Small intestine (tissue), 7 donors: ENCODE data around the gene MAZ. TPM values are rescaled to one million over a fixed set of nuclear protein-coding genes. Genes with fewer than 3 reads are reported as not detected.
A peak's percentile ranks its signal among the peaks of the same experiment; 100 is the strongest.

ENCODE experiments used
- DNase-seq, 2 donors: peaks; one replicate each; pipeline versions ENCODE4 v3.0.0 to v3.0.0-alpha.2; 2013
- FAIRE-seq: peaks from 2 replicates; lab custom pipeline; 2012; peaks lifted over from hg19 to GRCh38; lab: Jason Lieb, UNC
- H3K27ac ChIP-seq, 3 donors: one replicate each; pipeline ENCODE4 v1.5.1; 2013; ENCODE audit warnings: low read length in 2 of 3, mild to moderate bottlenecking in 2 of 3, control low read depth in 1 of 3, inconsistent platforms in 1 of 3, low read depth in 1 of 3, moderate library complexity in 1 of 3
- H3K27me3 ChIP-seq, 3 donors: one replicate each; pipeline ENCODE4 v1.6.1; 2013; ENCODE audit warnings: low read length in 3 of 3, inconsistent platforms in 1 of 3; ENCODE audit not compliant: control insufficient read depth in 3 of 3, insufficient read depth in 3 of 3
- H3K36me3 ChIP-seq, 3 donors: one replicate each; pipeline ENCODE4 v1.6.1; 2013; ENCODE audit warnings: low read length in 3 of 3, inconsistent platforms in 1 of 3, low read depth in 1 of 3, mild to moderate bottlenecking in 1 of 3, moderate library complexity in 1 of 3; ENCODE audit not compliant: control insufficient read depth in 3 of 3, insufficient read depth in 2 of 3
- H3K4me1 ChIP-seq, 3 donors: one replicate each; pipeline ENCODE4 v1.6.1; 2013; ENCODE audit warnings: low read length in 2 of 3, inconsistent platforms in 1 of 3, low read depth in 1 of 3, mild to moderate bottlenecking in 1 of 3, moderate library complexity in 1 of 3; ENCODE audit not compliant: control insufficient read depth in 3 of 3, insufficient read depth in 2 of 3
- H3K4me3 ChIP-seq, 3 donors: one replicate each; pipeline ENCODE4 v1.5.1; 2013; ENCODE audit warnings: low read length in 3 of 3, control low read depth in 1 of 3, inconsistent platforms in 1 of 3, low read depth in 1 of 3, mild to moderate bottlenecking in 1 of 3, moderate library complexity in 1 of 3
- H3K9me3 ChIP-seq, 2 donors: one replicate each; pipeline ENCODE4 v1.6.1; 2013; ENCODE audit warnings: low read depth in 1 of 2, low read length in 1 of 2; ENCODE audit not compliant: control insufficient read depth in 2 of 2, insufficient read depth in 1 of 2
- WGBS, 3 donors: extraction: QIAGEN DNeasy Blood & Tissue Kit; methylation state at CpG; one replicate each; pipeline ENCODE4 v1.1.7; 2013; 5-methylcytosine and 5-hydroxymethylcytosine counted together
- polyA plus RNA-seq, 4 donors: library from polyadenylated mRNA; stranded (reverse) in 3 of 4; unstranded in 1 of 4; fragments of 200-250 nt in 3 of 4; fragments of 120-200 nt in 1 of 4; gene quantifications; one replicate each; pipeline versions ENCODE4 v1.2.1 to v1.2.3, GENCODE V29; 2013
- donor health status: healthy with polysubstance abuse.
- donor health status: control.
- donor health status: control.
- donor health status: Bipolar disorder and iron deficiency.
- donor health status: healthy.

The MAZ gene
- polyA plus RNA-seq, 4 donors = 91.9 to 269 (median 170) TPM

DNA sequence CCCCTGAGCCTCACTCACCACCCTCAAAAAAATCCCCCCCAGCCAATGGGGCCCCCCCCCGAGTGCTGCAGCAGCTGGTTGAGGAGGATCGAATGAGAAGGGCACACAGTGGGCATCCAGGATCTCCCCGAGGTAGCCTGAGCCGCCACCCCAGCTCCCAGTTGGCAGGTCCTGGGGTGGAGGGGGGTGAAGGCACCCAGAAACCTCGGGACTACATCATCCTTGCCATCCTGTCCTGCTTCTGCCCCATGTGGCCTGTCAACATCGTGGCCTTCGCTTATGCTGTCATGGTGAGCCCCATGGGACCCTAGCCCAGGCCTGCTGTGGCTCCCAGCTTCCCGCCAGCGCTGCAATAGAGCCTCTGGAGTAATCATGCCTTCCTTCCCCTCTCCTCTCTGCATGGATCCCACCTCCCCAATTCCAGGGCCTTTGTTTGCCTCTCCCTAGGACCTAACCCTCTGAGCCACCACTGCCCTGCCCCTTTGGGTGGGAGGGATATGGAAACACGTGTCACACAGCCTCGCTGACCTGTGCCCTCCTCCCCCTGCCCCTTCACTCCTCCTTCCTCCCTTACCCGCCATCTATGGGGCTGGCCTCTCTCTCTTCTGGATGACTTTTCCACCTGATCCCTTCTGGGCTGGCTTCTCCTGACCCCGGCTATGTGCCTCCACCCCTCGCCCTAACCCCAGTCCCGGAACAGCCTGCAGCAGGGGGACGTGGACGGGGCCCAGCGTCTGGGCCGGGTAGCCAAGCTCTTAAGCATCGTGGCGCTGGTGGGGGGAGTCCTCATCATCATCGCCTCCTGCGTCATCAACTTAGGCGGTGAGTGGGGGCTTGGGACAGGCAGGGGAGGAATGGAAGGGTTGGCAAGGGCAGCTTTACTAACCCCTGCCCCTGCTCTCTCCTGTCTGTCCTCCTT lies 7.6 kb downstream of the MAZ start:
- H3K9me3 ChIP-seq = no peaks in the 10 kb centered on the region
- no peak for DNase-seq

DNA sequence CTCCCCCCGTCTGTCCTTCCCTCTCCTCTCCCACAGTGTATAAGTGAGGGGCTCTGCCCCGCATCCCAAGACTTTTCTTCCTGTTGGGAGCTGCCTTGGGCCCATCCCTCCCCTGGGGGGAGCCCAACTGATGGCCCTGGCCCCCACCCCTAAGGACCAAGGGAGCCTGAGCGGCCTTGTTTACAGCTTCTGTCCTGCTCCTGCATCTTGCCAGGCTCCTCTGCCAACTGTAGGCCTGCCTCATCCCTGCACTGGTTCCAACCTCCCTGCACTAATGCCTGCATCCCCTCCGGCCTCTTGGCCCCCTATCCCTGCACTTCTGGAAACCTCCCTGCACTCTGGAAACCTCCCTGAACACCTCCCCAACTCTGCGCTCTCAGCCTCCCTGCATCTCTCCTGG lies 8.3 kb downstream of the MAZ start:
- 79 to 96% (median 85%) methylated on average over 5 of the region's 5 CpGs for WGBS, 3 donors
- no peak for DNase-seq
- H3K27ac ChIP-seq = no peak overlapping the region

More for the DNA sequence above, 7.6 kb downstream of the MAZ start:
- Histone ChIP-seq H3K36me3 (peaks cover 0 to 33% (median 2%) of the 10 kb centered on the region in 3 donors), H3K27me3 (peaks cover 0 to 21% (median 0%) of the 10 kb centered on the region in 3 donors), H3K4me3 (no peak overlapping the region), H3K4me1 (peaks cover 7 to 58% (median 11%) of the 10 kb centered on the region in 3 donors), H3K27ac (no peak overlapping the region)
- 72 to 79% (median 78%) methylated on average over 21 to 24 of the region's 24 CpGs for WGBS, 3 donors
- no peak for FAIRE-seq

DNA sequence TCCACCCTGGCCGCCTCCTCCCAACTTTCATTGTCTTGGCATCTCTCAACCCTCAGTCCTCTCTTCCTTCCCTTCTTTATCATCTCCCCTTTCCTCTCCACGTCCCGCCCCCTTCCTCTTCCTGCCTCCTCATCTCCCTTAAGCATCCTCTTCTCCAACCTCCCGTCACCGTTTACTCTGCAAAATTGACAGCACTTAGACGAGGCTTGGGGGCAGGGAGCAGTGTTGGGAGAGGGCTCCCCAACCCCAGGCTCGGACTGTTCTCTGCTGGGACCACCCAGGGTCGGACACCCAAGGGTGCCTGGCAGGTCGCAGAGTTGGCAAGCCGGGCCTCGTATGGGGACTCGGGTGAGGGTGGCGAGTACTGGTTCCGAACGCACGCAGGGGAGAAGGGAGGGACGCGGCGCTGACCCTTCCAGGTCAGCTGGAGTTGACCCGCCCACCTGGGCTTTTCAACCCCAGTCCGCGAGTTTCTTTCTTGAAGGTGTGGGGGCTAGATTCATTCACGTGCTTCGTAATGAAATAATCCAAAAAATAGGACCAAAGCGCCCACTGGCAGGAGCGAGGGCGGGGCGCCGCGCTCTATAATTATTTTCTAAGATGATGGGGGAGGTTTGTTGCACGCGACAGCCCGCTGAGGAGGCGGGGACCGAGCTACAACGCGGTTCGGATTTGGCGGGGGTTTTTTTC lies 8.8 kb downstream of the MAZ start:
- Histone ChIP-seq H3K36me3 (peaks cover 0 to 32% (median 2%) of the 10 kb centered on the region in 3 donors), H3K9me3 (no peaks in the 10 kb centered on the region), H3K27ac (peak overlapping the region in 2 of 3 donors; percentile 30 to 47), H3K27me3 (peaks cover 0 to 21% (median 0%) of the 10 kb centered on the region in 3 donors), H3K4me3 (peak overlapping the region in 2 of 3 donors; percentile 5 to 93), H3K4me1 (peaks cover 4 to 57% (median 11%) of the 10 kb centered on the region in 3 donors)
- no peak for DNase-seq
- WGBS, 3 donors = 5 to 8% (median 6%) methylated on average over 39 of the region's 39 CpGs
- FAIRE-seq = no peak

More for the DNA sequence above, 8.3 kb downstream of the MAZ start:
- peaks cover 0 to 33% (median 2%) of the 10 kb centered on the region in 3 donors for H3K36me3 ChIP-seq
- no peaks in the 10 kb centered on the region for H3K9me3 ChIP-seq
- H3K4me1 ChIP-seq = peaks cover 4 to 56% (median 7%) of the 10 kb centered on the region in 3 donors
- no peak overlapping the region for H3K4me3 ChIP-seq
- H3K27me3 ChIP-seq = peaks cover 0 to 21% (median 0%) of the 10 kb centered on the region in 3 donors
- no peak for FAIRE-seq

DNA sequence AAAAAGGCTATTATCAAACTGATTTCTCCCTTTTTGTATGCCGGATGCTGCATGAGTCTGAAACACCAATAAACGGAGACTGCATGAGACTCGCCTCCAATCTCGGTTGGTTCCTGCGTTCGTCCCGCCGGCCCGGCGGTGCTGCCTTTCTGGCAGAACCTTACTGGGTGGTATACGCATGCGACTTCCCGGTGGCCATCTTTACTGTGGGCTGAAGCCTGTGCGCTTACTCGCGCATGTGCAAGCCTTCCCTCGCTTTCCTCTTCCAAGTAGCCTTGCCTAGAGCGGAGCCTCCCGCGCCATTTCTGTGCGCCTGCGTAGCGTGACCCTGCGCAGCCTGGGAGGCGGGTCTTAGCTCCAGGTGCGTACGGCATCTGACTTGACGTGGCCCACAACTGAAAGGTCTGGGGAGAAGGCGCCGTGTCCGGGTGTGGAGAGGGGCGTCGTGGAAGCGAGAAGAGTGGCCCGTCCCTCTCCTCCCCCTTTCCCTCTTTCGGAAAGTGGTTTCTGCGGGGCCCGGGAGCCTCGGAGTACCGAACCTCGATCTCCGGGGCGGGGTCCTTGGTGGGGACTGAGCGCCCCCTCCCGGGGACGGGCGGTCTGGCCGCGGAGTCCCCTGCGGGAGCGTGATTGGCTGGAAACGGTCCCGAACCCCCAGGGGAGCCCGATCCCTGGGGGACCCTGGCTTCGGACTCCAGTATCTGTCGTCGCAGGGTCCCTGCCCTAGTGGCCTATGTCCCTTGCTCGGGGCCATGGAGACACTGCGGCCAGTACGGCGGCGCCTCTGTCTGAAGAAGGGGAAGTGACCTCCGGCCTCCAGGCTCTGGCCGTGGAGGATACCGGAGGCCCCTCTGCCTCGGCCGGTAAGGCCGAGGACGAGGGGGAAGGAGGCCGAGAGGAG lies 9.7 kb downstream of the MAZ start, which contains the start of gene PAGR1:
Gene PAGR1, plus strand, starts transcription at position 360 of the 901 bp plus-strand sequence. Its CDS starts 374 bp downstream, at position 734.
- FAIRE-seq = no peak
- H3K4me1 ChIP-seq = peaks cover 2 to 51% (median 7%) of the 10 kb centered on the region in 3 donors
- peak; percentile 98 to 100 for DNase-seq
- no peaks in the 10 kb centered on the region for H3K9me3 ChIP-seq
- H3K36me3 ChIP-seq = peaks cover 0 to 28% (median 2%) of the 10 kb centered on the region in 3 donors
- H3K27ac ChIP-seq = peak within 1 kb of the TSS; percentile 80 to 97 (median 96)
- 0 to 1% (median 1%) methylated on average over 66 to 70 of the region's 70 CpGs for WGBS, 3 donors
- peaks cover 0 to 21% (median 0%) of the 10 kb centered on the region in 3 donors for H3K27me3 ChIP-seq
- peak within 1 kb of the TSS; percentile 58 to 93 (median 62) for H3K4me3 ChIP-seq

DNA sequence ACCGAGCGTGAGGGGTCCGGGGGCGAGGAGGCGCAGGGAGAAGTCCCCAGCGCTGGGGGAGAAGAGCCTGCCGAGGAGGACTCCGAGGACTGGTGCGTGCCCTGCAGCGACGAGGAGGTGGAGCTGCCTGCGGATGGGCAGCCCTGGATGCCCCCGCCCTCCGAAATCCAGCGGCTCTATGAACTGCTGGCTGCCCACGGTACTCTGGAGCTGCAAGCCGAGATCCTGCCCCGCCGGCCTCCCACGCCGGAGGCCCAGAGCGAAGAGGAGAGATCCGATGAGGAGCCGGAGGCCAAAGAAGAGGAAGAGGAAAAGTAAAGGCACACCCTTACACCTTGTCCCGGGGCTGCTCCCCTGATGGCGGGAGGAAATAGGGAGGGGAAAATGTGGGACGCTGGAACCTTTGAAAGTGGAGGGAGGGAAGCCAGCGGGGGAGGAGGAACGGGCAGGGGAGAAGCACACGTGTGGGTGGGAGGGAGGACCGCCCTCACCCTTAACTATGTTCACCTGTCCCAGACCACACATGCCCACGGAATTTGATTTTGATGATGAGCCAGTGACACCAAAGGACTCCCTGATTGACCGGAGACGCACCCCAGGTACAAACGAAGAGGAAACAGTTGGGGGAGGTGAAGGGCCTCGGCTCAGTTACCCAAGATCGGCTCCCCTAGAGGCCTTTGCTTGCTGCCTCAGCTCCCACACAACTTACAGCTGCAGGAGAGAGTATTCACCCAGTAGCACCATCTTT lies 10.5 kb downstream of the MAZ start:
- no peak for FAIRE-seq
- H3K4me1 ChIP-seq = peaks cover under 1 to 51% (median 7%) of the 10 kb centered on the region in 3 donors

DNA sequence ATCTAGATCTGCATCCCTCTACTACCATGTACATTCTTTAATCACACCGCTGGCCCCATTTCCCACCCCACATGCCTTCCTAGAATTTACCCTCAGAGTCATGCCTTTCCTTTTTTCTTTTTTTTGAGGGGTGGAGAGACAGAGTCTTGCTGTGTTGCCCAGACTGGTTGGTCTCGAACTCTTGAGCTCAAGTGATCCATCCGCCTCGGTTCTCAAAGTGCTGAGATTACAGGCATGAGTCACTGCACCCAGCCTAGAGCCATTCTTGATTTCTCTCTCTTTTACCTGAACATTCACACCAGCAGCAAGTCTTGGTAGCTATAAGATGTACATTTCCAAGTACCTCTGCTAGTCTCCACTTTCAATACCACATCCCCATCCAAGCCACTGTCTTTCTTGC lies 11.8 kb downstream of the MAZ start:
- WGBS, 3 donors = 45 to 68% (median 65%) methylated on average over 4 of the region's 4 CpGs
- Histone ChIP-seq H3K36me3 (peaks cover 0 to 41% (median 2%) of the 10 kb centered on the region in 3 donors), H3K9me3 (no peaks in the 10 kb centered on the region), H3K27ac (peak overlapping the region in 1 of 3 donors; percentile 14), H3K4me3 (no peak overlapping the region), H3K4me1 (peaks cover 0 to 56% (median 5%) of the 10 kb centered on the region in 3 donors), H3K27me3 (peaks cover 0 to 10% (median 0%) of the 10 kb centered on the region in 3 donors)
- FAIRE-seq (no peak), DNase-seq (no peak)

More for the DNA sequence above, 10.5 kb downstream of the MAZ start:
- no peaks in the 10 kb centered on the region for H3K9me3 ChIP-seq
- H3K27me3 ChIP-seq = peaks cover 0 to 21% (median 0%) of the 10 kb centered on the region in 3 donors
- peaks cover 0 to 33% (median 2%) of the 10 kb centered on the region in 3 donors for H3K36me3 ChIP-seq
- WGBS, 3 donors = 0 to 1% (median 1%) methylated on average over 36 to 37 of the region's 37 CpGs
- peak; percentile 78 to 86 for DNase-seq
- peak overlapping the region; percentile 80 to 97 (median 96) for H3K27ac ChIP-seq
- H3K4me3 ChIP-seq = peak overlapping the region; percentile 58 to 93 (median 62)

DNA sequence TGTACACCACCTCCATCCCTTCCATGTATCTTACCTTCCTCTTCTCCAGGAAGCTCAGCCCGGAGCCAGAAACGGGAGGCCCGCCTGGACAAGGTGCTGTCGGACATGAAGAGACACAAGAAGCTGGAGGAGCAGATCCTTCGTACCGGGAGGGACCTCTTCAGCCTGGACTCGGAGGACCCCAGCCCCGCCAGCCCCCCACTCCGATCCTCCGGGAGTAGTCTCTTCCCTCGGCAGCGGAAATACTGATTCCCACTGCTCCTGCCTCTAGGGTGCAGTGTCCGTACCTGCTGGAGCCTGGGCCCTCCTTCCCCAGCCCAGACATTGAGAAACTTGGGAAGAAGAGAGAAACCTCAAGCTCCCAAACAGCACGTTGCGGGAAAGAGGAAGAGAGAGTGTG lies 13.2 kb downstream of the MAZ start:
- peak overlapping the region in 1 of 3 donors; percentile 77 for H3K4me3 ChIP-seq
- H3K36me3 ChIP-seq = peaks cover 0 to 48% (median 2%) of the 10 kb centered on the region in 3 donors
- peak overlapping the region; percentile 72 to 97 (median 91) for H3K27ac ChIP-seq
- DNase-seq = peak in 1 of 2 donors; percentile 79
- no peaks in the 10 kb centered on the region for H3K9me3 ChIP-seq
- peaks cover 0 to 68% (median 8%) of the 10 kb centered on the region in 3 donors for H3K4me1 ChIP-seq
- no peaks in the 10 kb centered on the region for H3K27me3 ChIP-seq
- 21 to 63% (median 47%) methylated on average over 15 of the region's 15 CpGs for WGBS, 3 donors
- FAIRE-seq = no peak
